GM18868 (cell line): ENCODE results near the gene POLR2C.
"Not testable (repeated sequence)": the region's sequence is repeated elsewhere in the genome, so short reads cannot be mapped to it uniquely, and the experiment has no call there.

ENCODE experiments used
- ATAC-seq: cut with Tn5 transposase; IDR thresholded peaks from one replicate; pipeline ENCODE4 v1.9.1; 2021; ENCODE audit warnings: mild to moderate bottlenecking, moderate library complexity; ENCODE audit not compliant: unreplicated experiment

Gene POLR2C

DNA sequence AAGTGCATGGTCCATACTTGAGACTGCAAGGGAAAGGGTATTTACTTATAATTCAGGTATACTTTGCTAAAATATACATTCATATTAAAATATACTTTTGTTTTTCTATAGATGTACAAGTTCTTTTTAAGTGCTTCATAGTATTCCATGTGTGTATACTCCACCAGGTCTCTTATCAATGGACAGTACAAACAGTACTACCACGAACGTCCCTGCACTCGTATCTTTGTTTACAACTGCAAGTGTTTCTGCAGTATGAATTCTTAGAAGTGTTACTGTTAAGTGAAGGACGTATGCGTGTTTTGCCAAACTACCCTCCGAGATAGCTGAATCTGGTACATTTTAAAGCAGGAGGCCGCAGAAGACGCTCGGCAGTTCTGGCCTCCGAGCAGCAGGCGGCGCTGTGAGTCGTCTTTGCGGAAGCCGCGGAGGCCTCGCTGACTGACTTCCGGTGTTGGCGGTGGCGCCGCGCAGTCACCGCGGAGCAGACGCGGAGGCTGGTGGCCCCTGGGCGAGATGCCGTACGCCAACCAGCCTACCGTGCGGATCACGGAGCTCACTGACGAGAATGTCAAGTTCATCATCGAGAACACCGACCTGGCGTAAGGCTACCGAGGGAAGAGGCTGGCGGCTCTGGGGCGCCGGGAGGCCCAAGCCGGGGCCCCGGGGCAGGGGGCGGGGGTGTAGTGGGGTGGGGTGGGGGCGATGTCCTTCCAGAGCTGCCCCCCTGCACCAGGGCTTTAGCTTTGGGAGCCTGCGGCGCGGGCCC, at the start of gene POLR2C:
TSS of gene POLR2C (plus strand) at position 471 of the 769 bp plus-strand sequence. CDS start at position 517, 46 bp downstream.
- peak; percentile 97 for ATAC-seq

DNA sequence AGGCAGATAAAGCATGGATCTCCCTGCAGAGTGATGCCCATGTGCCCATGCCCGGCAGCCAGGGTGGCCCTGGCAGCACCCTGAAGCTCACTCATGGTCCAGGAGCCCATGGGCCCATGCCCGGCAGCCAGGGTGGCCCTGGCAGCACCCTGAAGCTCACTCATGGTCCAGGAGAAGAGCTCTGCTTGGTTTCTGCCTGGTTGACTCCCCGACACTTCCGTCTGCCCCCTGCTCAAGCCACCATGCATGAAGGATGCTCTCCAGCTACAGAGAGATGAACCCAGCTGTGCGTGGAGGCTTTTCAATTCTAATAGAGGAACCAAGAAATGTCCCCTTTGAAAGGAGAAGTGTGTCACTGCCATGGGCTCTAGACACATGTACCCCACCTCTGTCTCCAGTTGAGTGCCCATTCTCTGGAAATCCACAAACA, 49.2 kb upstream of the POLR2C start:
- ATAC-seq = peak; percentile 81

- no peak for ATAC-seq
These were observed 48.7 kb upstream of the POLR2C start for GRCh38 chr16:57413733-57414132.

- ATAC-seq = no peak
These were observed 46.4 kb upstream of the POLR2C start for GRCh38 chr16:57416084-57416483.

DNA sequence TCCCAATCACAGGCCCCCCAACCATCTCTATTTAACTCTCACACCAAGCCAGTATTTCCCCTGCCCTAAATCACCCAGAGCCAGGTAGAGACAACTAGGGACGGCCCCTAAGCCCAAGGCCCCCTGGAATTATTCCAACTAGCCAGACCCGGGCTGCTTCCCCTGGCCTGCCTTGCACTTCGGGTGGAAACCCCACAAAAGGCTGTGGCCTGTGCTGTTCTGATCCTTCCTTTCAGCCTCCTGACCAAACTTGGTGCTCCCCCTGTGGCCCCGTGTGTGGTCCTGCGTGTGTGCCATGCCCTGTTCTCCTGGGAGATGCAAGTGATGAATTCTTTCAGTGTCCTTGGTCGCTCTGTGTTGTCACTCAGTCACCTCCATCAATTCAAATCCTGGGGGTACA, 43.0 kb upstream of the POLR2C start:
- no peak for ATAC-seq

DNA sequence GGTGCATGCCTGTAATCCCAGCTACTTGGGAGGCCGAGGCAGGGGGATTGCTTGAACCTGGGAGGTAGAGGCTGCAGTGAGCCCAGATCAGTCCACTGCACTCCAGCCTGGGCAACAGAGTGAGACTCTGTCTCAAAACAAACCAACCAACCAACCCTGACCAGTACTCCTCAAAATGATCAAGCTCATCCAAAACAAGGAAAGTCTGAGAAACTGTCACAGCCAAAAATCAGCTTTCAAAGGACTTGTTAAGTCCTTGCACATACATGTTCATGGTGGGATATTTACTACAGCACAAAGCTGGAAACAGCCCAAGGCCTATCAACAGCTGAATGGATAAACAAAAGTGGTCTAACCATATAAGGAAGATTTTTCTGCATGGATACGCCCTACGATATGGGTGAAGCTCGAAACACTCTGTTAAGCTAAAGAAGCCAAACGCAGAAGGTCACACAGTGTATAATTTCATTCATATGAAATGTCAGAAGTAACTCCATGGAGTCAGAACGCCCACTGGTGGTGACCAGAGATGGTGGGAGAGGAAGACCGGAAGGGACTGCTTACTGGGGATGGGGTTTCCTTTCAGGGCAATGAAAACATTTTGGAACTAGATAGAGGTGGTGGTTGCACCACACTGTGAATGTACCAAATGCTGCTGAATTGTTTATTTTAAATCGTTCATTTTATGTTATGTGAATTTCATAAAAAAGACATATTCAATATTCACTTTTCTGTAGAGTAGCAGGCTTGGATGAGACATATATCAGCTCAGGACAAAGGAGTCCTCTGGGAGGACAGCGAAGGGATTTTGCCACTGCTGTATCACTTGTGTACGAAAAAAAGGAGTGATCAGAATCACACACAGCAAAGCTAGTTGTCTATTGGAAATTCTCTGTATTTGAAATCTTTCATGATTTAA, 40.2 kb upstream of the POLR2C start:
- no peak for ATAC-seq

DNA sequence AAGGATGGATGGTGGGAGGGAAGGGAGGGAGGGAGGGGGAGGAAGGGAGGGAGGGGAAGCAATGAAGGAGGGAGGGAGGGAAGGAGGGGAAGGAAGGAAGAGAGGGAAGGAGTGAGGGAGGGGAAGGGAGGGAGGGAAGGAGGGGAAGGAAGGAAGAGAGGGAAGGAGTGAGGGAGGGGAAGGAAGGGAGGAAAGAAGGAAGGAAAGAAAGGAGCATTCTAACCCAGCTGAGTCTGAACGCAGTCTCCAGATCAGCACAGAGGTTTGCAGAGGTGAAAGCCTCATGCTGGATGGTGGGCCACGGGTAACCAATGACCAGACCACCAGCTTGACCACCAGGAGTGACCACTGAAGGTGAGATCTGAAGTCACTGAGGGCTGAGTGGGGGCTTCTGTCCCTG, 39.3 kb upstream of the POLR2C start:
- no peak for ATAC-seq

GRCh38 chr16:57424583-57424982, 37.9 kb upstream of the POLR2C start:
- ATAC-seq = no peak

DNA sequence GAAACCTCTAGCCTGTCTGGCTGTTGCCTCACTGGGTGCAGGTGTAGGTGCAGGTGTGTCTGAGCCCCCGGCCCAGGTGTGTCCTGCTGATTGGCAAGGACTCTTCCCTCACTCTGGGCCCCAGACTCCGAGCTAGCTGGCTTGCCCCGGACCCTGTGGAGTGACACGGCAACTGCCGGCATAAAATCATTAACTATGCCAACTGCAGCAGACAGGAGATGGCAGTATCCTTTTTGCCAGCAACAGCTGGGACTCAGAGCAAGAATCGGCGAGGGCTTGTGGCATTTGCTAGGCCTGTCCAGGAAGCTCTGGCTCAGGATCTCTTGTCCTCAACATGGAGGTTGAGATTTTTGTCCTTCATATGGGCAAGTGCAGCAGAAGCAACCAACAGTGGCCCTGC, 36.1 kb upstream of the POLR2C start:
- no peak for ATAC-seq

DNA sequence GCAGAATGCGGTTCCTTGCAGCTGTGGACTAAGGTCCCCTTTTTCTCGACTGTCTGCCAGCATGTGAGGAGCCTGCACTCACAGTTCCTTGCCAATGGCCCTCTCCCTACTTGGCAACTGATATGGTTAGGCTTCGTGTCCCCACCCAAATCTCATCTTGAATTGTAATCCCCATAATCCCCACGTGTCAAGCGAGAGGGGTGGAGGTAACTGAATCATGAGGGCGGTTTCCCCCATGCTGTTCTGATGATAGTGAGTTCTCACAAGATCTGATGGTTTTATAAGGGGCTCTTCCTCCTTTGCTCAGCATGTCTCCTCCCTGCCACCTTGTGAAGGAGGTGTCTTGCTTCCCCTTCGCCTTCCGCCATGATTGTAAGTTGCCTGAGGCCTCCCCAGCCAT, 35.2 kb upstream of the POLR2C start:
- no peak for ATAC-seq

GRCh38 chr16:57427824-57428223, 34.7 kb upstream of the POLR2C start:
- ATAC-seq = no peak

DNA sequence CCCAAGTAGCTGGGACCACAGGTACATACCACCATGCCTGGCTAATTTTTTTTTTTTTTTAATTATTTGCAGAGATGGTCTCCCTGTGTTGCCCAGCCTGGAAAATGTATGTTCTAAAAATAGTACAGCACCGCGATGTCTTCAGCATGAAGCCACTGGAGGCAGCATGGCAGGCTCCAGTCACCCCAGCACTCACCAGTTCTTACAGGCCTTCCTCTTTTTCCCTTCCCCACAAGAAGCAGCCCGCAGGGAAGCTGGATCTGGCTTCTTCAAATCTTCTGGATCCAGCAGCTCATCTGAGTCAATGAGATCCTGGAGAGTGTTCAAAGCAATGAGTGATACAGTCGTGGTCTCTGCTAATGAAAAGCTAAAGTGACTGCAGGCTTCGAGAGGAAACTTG, 31.5 kb upstream of the POLR2C start:
- ATAC-seq = no peak

GRCh38 chr16:57432505-57432904, 30.0 kb upstream of the POLR2C start:
- ATAC-seq = no peak

DNA sequence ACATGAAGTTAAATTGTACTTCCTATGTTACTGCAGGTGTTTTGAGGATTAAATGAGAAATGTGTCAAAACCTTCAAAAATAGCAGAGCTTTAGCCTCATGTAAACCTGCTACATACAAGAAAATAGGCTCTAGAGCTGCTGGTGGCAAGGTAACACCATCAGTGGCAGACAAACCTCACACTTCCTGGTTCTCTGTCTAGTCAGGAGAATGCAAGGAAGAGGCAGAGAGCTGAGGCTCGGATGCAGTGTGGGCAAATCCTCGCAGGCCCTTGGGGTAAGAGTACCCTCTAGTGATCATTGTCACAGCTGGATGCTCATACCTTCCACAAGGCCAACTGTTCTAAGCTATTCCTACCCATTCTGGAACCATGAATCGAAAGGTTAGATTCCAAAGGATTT, 29.5 kb upstream of the POLR2C start:
- ATAC-seq = no peak

- ATAC-seq = no peak
These were observed 28.5 kb upstream of the POLR2C start for GRCh38 chr16:57434003-57434402.

GRCh38 chr16:57435838-57436237, 26.6 kb upstream of the POLR2C start:
- ATAC-seq = no peak

DNA sequence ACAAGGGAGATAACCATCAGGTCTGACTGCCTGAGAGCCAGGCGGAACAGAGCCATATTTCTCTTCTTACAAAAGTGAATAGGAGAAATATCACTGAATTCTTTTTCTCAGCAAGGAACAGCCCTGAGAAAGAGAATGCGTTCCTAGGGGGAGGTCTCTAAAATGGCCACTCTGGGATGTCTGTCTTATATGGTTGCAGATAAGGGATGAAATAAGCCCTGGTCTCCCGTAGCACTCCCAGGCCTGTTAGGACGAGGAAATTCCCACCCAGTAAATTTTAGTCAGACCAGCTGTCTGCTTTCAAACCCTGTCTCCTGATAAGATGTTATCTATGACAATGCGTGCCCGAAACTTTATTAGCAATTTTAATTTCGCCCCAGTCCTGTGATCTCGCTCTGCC, 22.5 kb upstream of the POLR2C start:
- not testable (repeated sequence) for ATAC-seq

DNA sequence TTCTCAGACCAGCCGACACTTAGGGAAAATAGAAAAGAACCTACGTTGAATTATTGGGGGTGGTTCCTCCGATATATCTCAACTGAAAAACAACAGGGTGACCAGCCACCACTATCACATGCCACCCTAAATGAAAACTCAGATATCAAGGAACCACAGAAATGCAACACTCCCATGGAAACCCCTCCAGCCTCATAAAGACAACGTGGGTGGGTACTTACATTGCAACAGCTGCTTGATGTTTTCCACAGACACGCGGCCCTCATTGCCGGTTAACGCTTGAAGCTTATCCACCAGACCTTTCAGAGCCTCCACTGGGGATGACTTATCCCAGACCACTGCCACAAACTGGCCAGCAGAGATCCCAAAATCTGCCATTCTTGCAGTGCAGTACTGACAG, 21.9 kb upstream of the POLR2C start:
- ATAC-seq = not testable (repeated sequence)

DNA sequence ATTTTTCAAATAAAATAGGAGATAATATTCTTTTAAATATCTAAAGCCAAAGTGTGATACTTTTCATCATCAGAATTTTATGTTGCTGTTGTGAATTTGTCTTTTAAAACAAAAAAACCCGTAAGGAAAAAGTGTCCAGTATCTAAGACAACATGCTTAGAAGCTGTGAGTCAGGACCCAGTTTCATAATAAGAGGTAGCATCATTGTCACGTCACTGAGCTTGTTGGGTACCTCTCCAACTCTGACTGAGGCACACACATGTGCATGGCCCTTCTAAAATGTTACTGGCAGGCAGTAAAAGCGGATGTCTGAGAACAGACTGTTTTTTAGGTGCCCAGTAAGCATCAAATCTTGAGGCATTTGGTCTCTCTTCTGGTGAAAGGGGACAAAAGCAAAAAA, 17.8 kb upstream of the POLR2C start:
- no peak for ATAC-seq

DNA sequence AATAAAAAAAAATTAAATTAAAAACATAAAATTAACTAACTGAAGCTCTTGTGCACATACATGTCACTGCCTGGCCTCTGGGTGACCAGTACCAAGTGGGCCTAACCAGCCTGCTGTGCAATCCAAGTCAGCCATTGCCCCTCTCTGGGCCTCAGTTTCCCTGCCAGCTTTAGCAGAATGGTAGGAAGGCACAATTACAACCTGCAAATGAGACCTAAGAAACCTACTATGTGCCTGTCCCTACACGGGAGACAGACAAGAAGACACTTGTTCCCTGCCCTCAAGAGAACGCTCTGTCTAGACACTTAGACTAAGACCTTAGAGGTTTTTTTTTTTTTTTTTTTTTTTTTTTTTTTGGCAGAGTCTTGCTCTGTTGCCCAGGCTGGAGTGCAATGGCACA, 17.0 kb upstream of the POLR2C start:
- no peak for ATAC-seq

GRCh38 chr16:57446531-57447185, 15.8 kb upstream of the POLR2C start:
- peak; percentile 32 for ATAC-seq
